Muscle of leg (tissue), 11 donors: ENCODE data around the gene RER1. TPM values are rescaled to one million over a fixed set of nuclear protein-coding genes. Genes with fewer than 3 reads are reported as not detected.

ENCODE experiments used
- DNase-seq: peaks from one replicate; pipeline ENCODE4 v3.0.0; 2013
- H3K27ac ChIP-seq: one replicate; pipeline ENCODE4 v1.5.1; 2013; ENCODE audit warnings: mild to moderate bottlenecking, low read length, control low read depth
- H3K27me3 ChIP-seq: one replicate; pipeline ENCODE4 v1.6.1; 2013; ENCODE audit warnings: low read length; ENCODE audit not compliant: control insufficient read depth, insufficient read depth
- H3K36me3 ChIP-seq: one replicate; pipeline ENCODE4 v1.6.1; 2013; ENCODE audit warnings: low read length; ENCODE audit not compliant: control insufficient read depth, insufficient read depth
- H3K4me1 ChIP-seq: one replicate; pipeline ENCODE4 v1.6.1; 2013; ENCODE audit warnings: low read length; ENCODE audit not compliant: control insufficient read depth, insufficient read depth
- H3K4me3 ChIP-seq: one replicate; pipeline ENCODE4 v1.5.1; 2013; ENCODE audit warnings: low read length, control low read depth
- H3K9me3 ChIP-seq: replicated peaks from 2 replicates; pipeline ENCODE4 v1.6.1; 2013; ENCODE audit warnings: low read depth, low read length; ENCODE audit not compliant: control insufficient read depth
- WGBS: methylation state at CpG from one replicate; pipeline ENCODE4 v1.1.5; 2013; ENCODE audit warnings: missing lambda C conversion rate; ENCODE audit not compliant: insufficient coverage; 5-methylcytosine and 5-hydroxymethylcytosine counted together
- polyA plus RNA-seq, 8 donors: library from polyadenylated mRNA; unstranded; fragments of 120-200 nt; gene quantifications; one replicate each; pipeline versions ENCODE4 v1.2.1 to v1.2.3, GENCODE V29; 2013; ENCODE audit warnings: inconsistent platforms in 1 of 8, low replicate concordance in 1 of 8; ENCODE audit not compliant: insufficient read length in 8 of 8, insufficient read depth in 1 of 8
- total RNA-seq: library from RNA; stranded (reverse); fragments of 120-200 nt; gene quantifications from one replicate; pipeline ENCODE4 v1.2.4, GENCODE V29; 2013

RER1 gene
- total and polyA plus RNA-seq, 9 donors = 57.5 to 86.6 (median 69.3) TPM

DNA sequence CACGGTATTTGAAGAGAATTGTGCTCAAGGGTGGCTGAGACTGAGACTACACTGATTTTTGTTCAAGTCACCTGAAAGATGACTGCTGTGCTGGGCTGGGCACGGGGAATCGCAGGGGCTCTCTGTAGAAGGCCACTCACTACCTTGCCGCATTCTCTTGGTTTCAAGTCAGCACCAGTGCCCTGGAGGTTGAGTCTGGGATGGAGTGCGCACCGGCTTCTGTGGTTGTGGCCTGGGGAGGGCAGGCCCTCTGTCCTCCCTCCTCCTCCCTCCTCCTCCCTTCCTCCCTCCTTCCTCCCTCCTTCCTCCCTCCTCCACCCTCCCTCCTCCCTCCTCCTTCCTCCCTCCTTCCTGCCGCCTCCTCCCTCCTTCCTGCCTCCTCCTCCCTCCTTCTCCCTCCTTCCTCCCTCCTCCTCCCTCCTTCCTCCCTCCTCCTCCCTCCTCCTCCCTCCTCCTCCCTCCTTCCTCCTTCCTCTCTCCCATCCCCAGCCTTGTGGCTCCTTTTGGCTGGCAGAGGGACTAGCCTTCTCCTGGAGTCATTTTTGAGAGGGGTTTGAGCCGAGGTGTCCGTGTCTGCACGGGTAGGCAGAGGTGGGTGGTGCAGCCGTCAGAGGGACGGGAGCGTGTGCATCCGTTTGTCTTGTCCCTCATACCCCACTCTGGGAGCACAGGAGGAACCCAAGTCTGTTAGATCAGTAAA, 9.5 kb downstream of the RER1 start:
- DNase-seq = no peak
- WGBS = 100% methylated on average over 1 of the region's 14 CpGs
- no peak overlapping the region for H3K4me3 ChIP-seq

DNA sequence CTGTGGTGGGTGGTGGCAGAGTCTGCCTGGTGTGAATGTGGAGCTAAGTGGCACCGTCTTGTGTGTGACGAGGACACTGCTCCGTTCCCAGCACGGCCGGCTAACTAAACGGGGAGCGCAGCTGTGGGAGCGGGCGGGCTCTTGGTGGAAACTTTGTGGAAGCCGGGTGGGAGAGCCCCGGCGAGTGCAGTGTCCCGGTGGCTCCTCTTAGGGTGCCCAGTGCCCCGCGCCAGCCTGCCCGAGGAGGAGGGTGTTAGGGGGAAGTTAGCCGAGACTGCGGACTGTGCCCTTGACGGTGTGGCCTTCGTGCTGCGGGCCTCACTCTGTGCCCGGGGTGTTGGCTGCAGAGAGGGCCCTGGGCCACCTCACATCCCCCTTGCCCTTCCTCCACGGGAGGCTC, 10.8 kb downstream of the RER1 start:
- Histone ChIP-seq H3K27ac (no peak overlapping the region), H3K9me3 (no peaks in the 10 kb centered on the region), H3K4me3 (no peak overlapping the region), H3K4me1 (no peaks in the 10 kb centered on the region), H3K36me3 (peaks cover 96% of the 10 kb centered on the region), H3K27me3 (no peaks in the 10 kb centered on the region)
- 92% methylated on average over 17 of the region's 23 CpGs for WGBS
- DNase-seq = no peak

More for the DNA sequence above, 9.5 kb downstream of the RER1 start:
- Histone ChIP-seq H3K27me3 (no peaks in the 10 kb centered on the region), H3K4me1 (no peaks in the 10 kb centered on the region), H3K36me3 (peaks cover 94% of the 10 kb centered on the region), H3K9me3 (no peaks in the 10 kb centered on the region), H3K27ac (no peak overlapping the region)

- no peaks in the 10 kb centered on the region for H3K27me3 ChIP-seq
- peaks cover 95% of the 10 kb centered on the region for H3K36me3 ChIP-seq
- H3K9me3 ChIP-seq = no peaks in the 10 kb centered on the region
- no peaks in the 10 kb centered on the region for H3K4me1 ChIP-seq
- WGBS = 66% methylated on average over 15 of the region's 19 CpGs
- H3K4me3 ChIP-seq = no peak overlapping the region
- no peak for DNase-seq
- no peak overlapping the region for H3K27ac ChIP-seq
These were observed 11.6 kb downstream of the RER1 start for GRCh38 chr1:2403273-2403672.

- Histone ChIP-seq H3K4me1 (no peaks in the 10 kb centered on the region), H3K27ac (no peak overlapping the region), H3K9me3 (no peaks in the 10 kb centered on the region), H3K36me3 (peaks cover 95% of the 10 kb centered on the region), H3K4me3 (no peak overlapping the region), H3K27me3 (no peaks in the 10 kb centered on the region)
- DNase-seq = no peak
- 71% methylated on average over 29 of the region's 29 CpGs for WGBS
These were observed 12.7 kb downstream of the RER1 start for GRCh38 chr1:2404142-2404889.

DNA sequence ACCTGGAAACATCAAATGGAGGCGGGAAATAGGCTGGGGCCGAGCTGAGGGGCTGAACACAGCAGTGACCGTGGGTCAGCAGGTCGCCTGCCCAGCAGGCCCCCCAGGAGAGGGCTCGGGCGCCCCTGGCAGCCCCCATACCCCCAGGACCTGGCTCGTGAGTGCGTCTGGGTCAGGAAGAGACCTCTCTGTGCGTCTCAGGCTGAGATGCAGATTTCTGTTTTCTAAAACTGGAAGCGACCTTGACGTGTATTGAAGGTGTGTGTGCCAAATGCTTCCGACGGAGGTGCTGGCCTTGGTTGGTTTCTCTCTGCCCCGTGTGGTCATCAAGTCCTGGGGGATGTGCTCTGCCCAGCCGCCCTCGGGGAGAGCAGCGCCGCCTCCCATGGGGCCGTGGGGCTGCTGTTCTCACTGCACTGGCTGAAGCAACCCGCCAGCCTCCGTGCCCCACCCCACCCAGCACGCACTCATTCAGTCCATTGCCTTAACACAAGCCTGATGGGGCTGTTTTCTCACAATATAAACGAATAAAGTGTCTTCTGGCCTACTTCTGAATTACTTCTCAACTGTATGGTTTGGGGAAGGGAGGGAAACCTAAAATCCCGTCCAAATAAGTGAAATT, 13.4 kb downstream of the RER1 start:
- Histone ChIP-seq H3K27ac (no peak overlapping the region), H3K36me3 (peaks cover 95% of the 10 kb centered on the region), H3K4me3 (no peak overlapping the region), H3K4me1 (no peaks in the 10 kb centered on the region), H3K9me3 (no peaks in the 10 kb centered on the region), H3K27me3 (no peaks in the 10 kb centered on the region)
- 80% methylated on average over 17 of the region's 24 CpGs for WGBS
- no peak for DNase-seq

DNA sequence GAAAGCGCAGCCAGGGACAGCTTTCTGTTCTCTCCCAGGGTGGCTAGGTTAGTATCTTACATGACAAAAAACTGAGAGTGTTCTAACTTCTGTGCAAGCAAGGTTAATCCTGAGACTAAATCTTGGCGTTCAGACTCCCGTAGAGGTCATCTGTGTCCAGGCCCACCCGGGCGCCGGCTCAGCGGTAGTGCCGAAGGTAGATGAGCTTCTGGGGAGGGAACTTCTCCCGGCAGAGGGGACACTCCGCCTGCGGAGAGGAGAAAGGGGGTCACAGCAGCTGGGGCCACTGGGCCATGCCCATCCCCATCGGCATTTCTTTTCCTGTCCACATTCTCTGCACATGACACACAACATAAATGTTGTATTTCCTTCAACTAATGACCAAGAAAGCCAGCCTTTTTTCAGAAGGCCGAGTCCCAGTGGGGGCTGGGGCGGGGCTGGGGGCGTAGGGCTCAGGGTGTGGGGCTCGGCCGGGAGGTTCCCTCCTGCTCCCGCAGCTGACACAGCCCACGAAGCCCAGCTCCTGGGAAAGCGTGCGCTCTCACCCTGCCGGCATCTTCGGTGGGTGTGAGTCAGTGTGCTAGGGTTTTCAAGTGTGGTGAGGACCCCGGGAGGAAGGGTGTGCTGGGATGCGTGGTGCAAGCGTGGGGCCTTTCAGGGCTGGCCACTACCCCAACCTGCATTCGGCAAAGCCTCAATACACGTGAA, 14.1 kb downstream of the RER1 start:
- Histone ChIP-seq H3K4me1 (no peaks in the 10 kb centered on the region), H3K27me3 (no peaks in the 10 kb centered on the region), H3K4me3 (no peak overlapping the region), H3K36me3 (peaks cover 94% of the 10 kb centered on the region), H3K27ac (no peak overlapping the region), H3K9me3 (no peaks in the 10 kb centered on the region)
- WGBS = 77% methylated on average over 11 of the region's 28 CpGs
- no peak for DNase-seq

DNA sequence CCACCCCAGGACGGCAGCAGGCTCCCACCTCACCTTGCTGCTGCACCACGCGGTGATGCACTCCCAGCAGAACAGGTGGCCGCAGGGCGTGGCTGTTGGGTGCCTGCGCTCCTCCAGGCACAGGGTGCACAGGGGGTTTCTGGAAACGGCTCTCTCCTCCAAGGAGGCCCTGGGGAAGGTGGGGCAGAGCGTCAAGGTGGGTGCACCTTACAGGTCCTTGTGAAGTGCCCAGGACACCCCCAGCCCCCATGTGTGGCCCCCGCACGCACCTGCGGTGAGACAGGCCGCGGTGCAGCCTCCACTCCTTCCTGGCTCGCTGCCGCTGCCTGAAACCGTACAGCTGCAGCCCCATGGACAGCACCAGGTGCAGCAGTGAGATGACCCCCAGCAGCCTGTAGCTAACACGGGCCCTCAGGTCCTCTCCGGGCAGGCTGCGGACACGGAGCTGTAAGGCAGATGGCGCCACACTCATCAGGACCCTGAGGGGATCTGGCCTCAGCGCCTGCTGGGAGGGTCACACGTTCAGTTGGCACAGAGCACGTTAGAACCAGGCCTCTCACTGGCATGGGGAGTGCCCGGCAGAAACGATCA, 14.9 kb downstream of the RER1 start:
- WGBS = 70% methylated on average over 26 of the region's 26 CpGs
- H3K9me3 ChIP-seq = no peaks in the 10 kb centered on the region

DNA sequence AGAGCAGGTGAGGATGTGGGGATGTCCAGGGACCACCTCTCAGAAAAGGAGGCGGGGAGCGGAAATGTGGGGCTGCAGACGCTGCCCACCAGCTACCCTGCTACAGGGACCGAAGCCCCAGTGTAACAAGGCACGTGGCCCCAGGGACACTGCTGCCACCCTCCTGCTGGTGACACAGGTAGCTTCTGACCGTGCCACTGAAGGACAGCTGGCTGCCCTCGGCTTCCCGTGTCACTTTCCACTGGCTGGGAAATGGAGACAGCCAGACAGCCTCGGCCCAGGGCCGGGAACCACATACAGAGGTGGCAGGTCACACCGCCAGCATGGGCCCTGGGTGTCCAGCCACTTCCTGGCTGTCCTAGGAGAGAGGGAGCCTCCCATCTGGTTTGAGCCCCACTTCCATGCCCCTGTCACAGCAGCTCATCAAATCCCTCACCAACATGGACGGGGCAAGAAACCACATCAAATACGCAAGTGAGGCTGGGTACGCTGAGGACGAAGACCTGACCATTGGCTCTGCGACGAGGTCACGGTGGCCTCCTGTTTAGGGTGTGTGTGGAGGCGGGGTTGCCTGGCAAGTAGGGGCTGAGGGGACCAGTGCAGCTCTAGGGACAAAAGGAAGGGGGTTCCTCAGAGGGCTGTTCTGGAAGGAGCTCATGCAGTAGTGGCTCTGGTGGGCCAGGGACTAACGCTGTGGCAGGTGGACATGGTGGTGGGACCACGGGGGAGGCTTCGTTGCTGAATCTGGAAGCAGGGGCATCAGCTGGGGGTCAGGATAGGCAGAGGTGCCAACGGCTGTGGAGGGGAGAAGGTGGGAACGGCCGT, 15.7 kb downstream of the RER1 start:
- no peak for DNase-seq
- Histone ChIP-seq H3K4me1 (peaks cover 7% of the 10 kb centered on the region), H3K9me3 (no peaks in the 10 kb centered on the region), H3K27me3 (no peaks in the 10 kb centered on the region), H3K4me3 (no peak overlapping the region), H3K36me3 (peaks cover 80% of the 10 kb centered on the region), H3K27ac (no peak overlapping the region)
- 84% methylated on average over 22 of the region's 25 CpGs for WGBS

More for the DNA sequence above, 14.9 kb downstream of the RER1 start:
- Histone ChIP-seq H3K27ac (no peak overlapping the region), H3K36me3 (peaks cover 88% of the 10 kb centered on the region), H3K4me3 (no peak overlapping the region), H3K27me3 (no peaks in the 10 kb centered on the region), H3K4me1 (peaks cover 2% of the 10 kb centered on the region)
- no peak for DNase-seq

GRCh38 chr1:2407991-2408275, 16.3 kb downstream of the RER1 start:
- 95% methylated on average over 8 of the region's 8 CpGs for WGBS
- Histone ChIP-seq H3K27me3 (no peaks in the 10 kb centered on the region), H3K4me3 (no peak overlapping the region), H3K36me3 (peaks cover 74% of the 10 kb centered on the region), H3K9me3 (no peaks in the 10 kb centered on the region), H3K27ac (no peak overlapping the region), H3K4me1 (peaks cover 8% of the 10 kb centered on the region)
- DNase-seq = no peak
